Thyroid gland (tissue), 4 donors: Measurements from ENCODE around the gene OR5A1. TPM values are rescaled to one million over a fixed set of nuclear protein-coding genes. Genes with fewer than 3 reads are reported as not detected.

Source experiments
- DNase-seq, 2 donors: peaks; one replicate each; pipeline ENCODE4 v3.0.0-alpha.2; 2019
- H3K27ac ChIP-seq, 3 donors: fragments of 200-600 bp; sonication (generic); 1 replicate in 2 of 3; 2 replicates in 1 of 3; pipeline ENCODE4 v1.5.1; 2016 to 2019; ENCODE audit warnings: mild to moderate bottlenecking in 1 of 3, moderate library complexity in 1 of 3
- H3K27me3 ChIP-seq: fragments of 200-600 bp; sonication (generic); one replicate; pipeline ENCODE4 v1.5.1; 2019
- H3K36me3 ChIP-seq, 2 donors: fragments of 200-600 bp; sonication (generic); one replicate each; pipeline ENCODE4 v1.5.1; 2016 to 2019
- H3K4me1 ChIP-seq, 2 donors: fragments of 200-600 bp; sonication (generic); one replicate each; pipeline ENCODE4 v1.5.1; 2017 to 2019
- H3K4me3 ChIP-seq, 3 donors: fragments of 200-600 bp; sonication (generic); replicated peaks in 1 of 3; 1 replicate in 2 of 3; 2 replicates in 1 of 3; pipeline ENCODE4 v1.5.1; 2016; ENCODE audit warnings: mild to moderate bottlenecking in 1 of 3
- H3K9me3 ChIP-seq: fragments of 200-600 bp; sonication (generic); one replicate; pipeline ENCODE4 v1.5.1; 2017
- CTCF ChIP-seq, 6 experiments: fragments of 200-600 bp in 3 of 6; fragments of 450-650 bp in 3 of 6; sonication (generic) in 3 of 6; IDR thresholded peaks; one replicate each; pipeline ENCODE4 v1.5.1; 2016 to 2019; ENCODE audit warnings: antibody characterized with exemption in 6 of 6, mild to moderate bottlenecking in 2 of 6, inconsistent platforms in 1 of 6, moderate library complexity in 1 of 6
- POLR2A ChIP-seq, 2 donors: fragments of 450-650 bp; IDR thresholded peaks; one replicate each; pipeline ENCODE4 v1.6.1; 2017; ENCODE audit warnings: antibody characterized with exemption in 2 of 2, mild to moderate bottlenecking in 2 of 2, moderate library complexity in 1 of 2
- WGBS, 2 donors: methylation state at CpG; one replicate each; pipeline ENCODE4 v1.1.5; 2017; 5-methylcytosine and 5-hydroxymethylcytosine counted together
- intact Hi-C: fragments of 100-400 bp; cut with DNase I; formaldehyde crosslinking; loops from one replicate; pipeline ENCODE4 v1.15.1; 2023
- total RNA-seq, 4 donors: library from RNA; depleted of rRNA; stranded (reverse); fragments of >200 nt; gene quantifications; one replicate each; pipeline ENCODE4 v1.2.3, GENCODE V29; 2016

Gene OR5A1
- total RNA-seq, 4 donors from 2014 or later: 0.05 TPM; not detected in 3

- H3K27ac ChIP-seq: no peak overlapping the region
- intact Hi-C loops: no loop called here
- no peaks in the 10 kb centered on the region for H3K9me3 ChIP-seq
- H3K4me1 ChIP-seq: no peaks in the 10 kb centered on the region
- 73 to 79% methylated on average over 2 of the region's 2 CpGs for WGBS, 2 donors
- TF ChIP-seq CTCF (IDR thresholded peaks at IDR 0.05) (no peak), POLR2A (IDR thresholded peaks at IDR 0.05) (no peak)
- no peak for DNase-seq
- no peaks in the 10 kb centered on the region for H3K27me3 ChIP-seq
- no peak overlapping the region for H3K4me3 ChIP-seq
- no peaks in the 10 kb centered on the region for H3K36me3 ChIP-seq
Measured at GRCh38 chr11:59423835-59424234, 12.4 kb upstream of the OR5A1 start.

DNA sequence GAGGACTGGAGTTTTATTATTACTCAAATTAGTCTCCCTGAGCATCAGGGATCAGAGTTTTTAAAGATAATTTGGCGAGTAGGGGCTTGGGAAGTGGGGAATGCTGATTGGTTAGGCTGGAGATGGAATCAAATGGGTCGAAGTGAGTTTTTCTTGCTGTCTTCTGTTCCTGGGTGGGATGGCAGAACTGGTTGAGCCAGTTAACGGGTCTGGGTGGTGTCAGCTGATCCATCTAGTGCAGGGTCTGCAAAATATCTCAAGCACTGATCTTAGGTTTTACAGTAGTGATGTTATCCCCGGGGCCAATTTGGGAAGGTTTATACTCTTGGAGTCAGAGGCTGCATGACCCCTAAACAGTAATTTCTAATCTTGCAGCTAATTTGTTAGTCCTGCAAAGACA lies 11.1 kb upstream of the OR5A1 start:
- TF ChIP-seq CTCF (IDR thresholded peaks at IDR 0.05) (no peak), POLR2A (IDR thresholded peaks at IDR 0.05) (no peak)

GRCh38 chr11:59426361-59427067 lies 9.8 kb upstream of the OR5A1 start, which contains the start of gene OR5A2:
Gene OR5A2, minus strand, starts transcription at chr11:59426413. Its CDS starts 3,460 bp downstream, at chr11:59422953.
- no peaks in the 10 kb centered on the region for H3K4me1 ChIP-seq
- H3K27me3 ChIP-seq: no peaks in the 10 kb centered on the region
- 44 to 52% methylated on average over 5 of the region's 5 CpGs for WGBS, 2 donors
- no peaks in the 10 kb centered on the region for H3K9me3 ChIP-seq
- no peak within 1 kb of the TSS for H3K27ac ChIP-seq
- H3K36me3 ChIP-seq: no peaks in the 10 kb centered on the region
- no peak for DNase-seq
- no peak within 1 kb of the TSS for H3K4me3 ChIP-seq
- intact Hi-C loops: no loop called here
- TF ChIP-seq CTCF (IDR thresholded peaks at IDR 0.05): no peak
- no peak for TF ChIP-seq POLR2A (IDR thresholded peaks at IDR 0.05)

More for the DNA sequence above, 11.1 kb upstream of the OR5A1 start:
- H3K4me3 ChIP-seq: no peak overlapping the region
- no peaks in the 10 kb centered on the region for H3K27me3 ChIP-seq
- no peaks in the 10 kb centered on the region for H3K36me3 ChIP-seq
- no peaks in the 10 kb centered on the region for H3K9me3 ChIP-seq
- no peaks in the 10 kb centered on the region for H3K4me1 ChIP-seq
- no peak for DNase-seq
- intact Hi-C loops: no loop called here
- no peak overlapping the region for H3K27ac ChIP-seq
- WGBS, 2 donors: 36 to 39% methylated on average over 4 of the region's 4 CpGs

DNA sequence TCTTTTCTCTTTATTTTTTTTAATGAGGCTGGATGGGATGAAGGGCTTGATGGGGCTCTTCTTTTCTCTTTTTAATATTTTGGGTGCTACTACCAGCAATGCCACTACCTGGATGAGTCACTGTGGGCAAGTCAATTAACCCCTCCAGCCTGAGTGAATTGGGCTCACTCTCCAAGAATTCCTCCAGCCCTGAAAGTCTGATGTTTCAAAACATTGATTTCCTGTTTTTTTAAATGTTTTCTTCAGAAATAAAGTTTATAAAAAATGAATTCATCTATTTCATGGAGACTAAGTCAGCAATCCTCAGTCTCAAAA lies 9.2 kb upstream of the OR5A1 start:
- H3K27ac ChIP-seq: no peak overlapping the region
- intact Hi-C loops: no loop called here

More for the DNA sequence above, 9.2 kb upstream of the OR5A1 start:
- Histone ChIP-seq H3K27me3 (no peaks in the 10 kb centered on the region), H3K36me3 (no peaks in the 10 kb centered on the region), H3K9me3 (no peaks in the 10 kb centered on the region), H3K4me1 (no peaks in the 10 kb centered on the region), H3K4me3 (no peak overlapping the region)
- TF ChIP-seq CTCF (IDR thresholded peaks at IDR 0.05) (no peak), POLR2A (IDR thresholded peaks at IDR 0.05) (no peak)
- DNase-seq: no peak
